Neural cell (in vitro differentiated cells): ENCODE measurements around the gene C9orf43.

Experiments used
- CTCF ChIP-seq: fragments of 450-650 bp; IDR thresholded peaks from 2 replicates; pipeline ENCODE4 v1.5.1; 2014; ENCODE audit warnings: antibody characterized with exemption, mild to moderate bottlenecking, moderate library complexity; ENCODE audit not compliant: poor library complexity, severe bottlenecking
- EZH2 ChIP-seq: fragments of 200-600, 300-800 bp; shearing (Covaris generic), sonication (generic); IDR thresholded peaks from 2 replicates; pipeline ENCODE4 v1.6.1; 2014; ENCODE audit warnings: antibody characterized with exemption, low read length, borderline replicate concordance, mild to moderate bottlenecking; ENCODE audit not compliant: insufficient read depth, poor library complexity, severe bottlenecking
- MXI1 ChIP-seq: fragments of 450-650 bp; conservative IDR thresholded peaks from 2 replicates; pipeline ENCODE4 v1.6.1; 2014; ENCODE audit warnings: antibody characterized with exemption, mild to moderate bottlenecking; ENCODE audit not compliant: poor library complexity, severe bottlenecking
- SMC3 ChIP-seq: fragments of 450-650 bp; conservative IDR thresholded peaks from 2 replicates; pipeline ENCODE4 v1.6.1; 2014; ENCODE audit warnings: antibody characterized with exemption, mild to moderate bottlenecking, moderate library complexity; ENCODE audit not compliant: poor library complexity
- TAF1 ChIP-seq: IDR thresholded peaks from 2 replicates; pipeline ENCODE4 v1.6.1; 2012; ENCODE audit warnings: low read depth

GRCh38 chr9:113471566-113471965 is 61.0 kb downstream of the C9orf43 start:
- TF ChIP-seq CTCF, result no peak
- no peak for TF ChIP-seq EZH2
- no peak for TF ChIP-seq TAF1
- TF ChIP-seq MXI1, result no peak
- TF ChIP-seq SMC3, result no peak
